HFF-Myc (cell line): ENCODE data around the gene U2AF1L4.

ENCODE experiments used
- DNase-seq: peaks from one replicate; pipeline ENCODE4 v3.0.0-alpha.2; 2011; ENCODE audit warnings: low read depth; ENCODE audit errors: extremely low read depth
- H3K4me3 ChIP-seq: replicated peaks from 2 replicates; pipeline ENCODE4 v1.5.1; 2011; ENCODE audit warnings: low read depth, mild to moderate bottlenecking, control low read depth, low read length
- CTCF ChIP-seq: IDR thresholded peaks from 2 replicates; pipeline ENCODE4 v1.5.1; 2012; ENCODE audit warnings: mild to moderate bottlenecking, low read depth, low read length, control low read depth; ENCODE audit errors: missing control alignments

Gene U2AF1L4

GRCh38 chr19:35785339-35785627 is 40.1 kb upstream of the U2AF1L4 start:
- no peak for DNase-seq
- no peak overlapping the region for H3K4me3 ChIP-seq
- no peak for TF ChIP-seq CTCF

GRCh38 chr19:35784503-35785338 is 39.5 kb upstream of the U2AF1L4 start:
- DNase-seq = no peak
- no peak for TF ChIP-seq CTCF
- no peak overlapping the region for H3K4me3 ChIP-seq

- no peak overlapping the region for H3K4me3 ChIP-seq
- no peak for TF ChIP-seq CTCF
- no peak for DNase-seq
These were observed 38.5 kb upstream of the U2AF1L4 start for GRCh38 chr19:35783469-35784434.

- no peak for DNase-seq
- no peak overlapping the region for H3K4me3 ChIP-seq
- no peak for TF ChIP-seq CTCF
These were observed 37.4 kb upstream of the U2AF1L4 start for GRCh38 chr19:35782589-35782988.

GRCh38 chr19:35781650-35782049 is 36.4 kb upstream of the U2AF1L4 start:
- H3K4me3 ChIP-seq = no peak overlapping the region
- no peak for TF ChIP-seq CTCF
- DNase-seq = no peak

GRCh38 chr19:35780717-35781116 is 35.5 kb upstream of the U2AF1L4 start:
- no peak overlapping the region for H3K4me3 ChIP-seq
- no peak for DNase-seq
- TF ChIP-seq CTCF = no peak
